HEK293T (cell line): ENCODE results near the gene NKX2-1.

ENCODE experiments used
- BHLHE40 ChIP-seq: fragments of 450-650 bp; IDR thresholded peaks from 2 replicates; pipeline ENCODE4 v1.6.1; 2016; ENCODE audit warnings: mild to moderate bottlenecking, moderate library complexity, borderline replicate concordance
- CTBP1 ChIP-seq: fragments of 450-650 bp; IDR thresholded peaks from 2 replicates; pipeline ENCODE4 v1.6.1; 2016; ENCODE audit warnings: borderline replicate concordance
- FOXA1 ChIP-seq: fragments of 450-650 bp; IDR thresholded peaks from 2 replicates; pipeline ENCODE4 v1.6.1; 2016; ENCODE audit warnings: mild to moderate bottlenecking
- FOXK2 ChIP-seq: fragments of 450-650 bp; IDR thresholded peaks from 2 replicates; pipeline ENCODE4 v1.6.1; 2016; ENCODE audit warnings: mild to moderate bottlenecking
- FOXM1 ChIP-seq: fragments of 450-650 bp; IDR thresholded peaks from 2 replicates; pipeline ENCODE4 v1.6.1; 2017; ENCODE audit warnings: mild to moderate bottlenecking, borderline replicate concordance
- HDGF ChIP-seq: fragments of 450-650 bp; IDR thresholded peaks from 2 replicates; pipeline ENCODE4 v1.6.1; 2017; ENCODE audit warnings: antibody characterized with exemption, borderline replicate concordance
- L3MBTL2 ChIP-seq: fragments of 450-650 bp; conservative IDR thresholded peaks from 2 replicates; pipeline ENCODE4 v1.6.1; 2016; ENCODE audit warnings: mild to moderate bottlenecking
- NFRKB ChIP-seq: fragments of 450-650 bp; IDR thresholded peaks from 2 replicates; pipeline ENCODE4 v1.6.1; 2016; ENCODE audit warnings: mild to moderate bottlenecking, moderate library complexity
- SP1 ChIP-seq: fragments of 450-650 bp; IDR thresholded peaks from 2 replicates; pipeline ENCODE4 v1.6.1; 2017
- SUZ12 ChIP-seq: fragments of 450-650 bp; IDR thresholded peaks from 2 replicates; pipeline ENCODE4 v1.6.1; 2016; ENCODE audit warnings: mild to moderate bottlenecking
- ZNF384 ChIP-seq: fragments of 450-650 bp; IDR thresholded peaks from 2 replicates; pipeline ENCODE4 v1.6.1; 2016
- TF ChIP-seq, protein P1 (sequence below): fragments of 450-650 bp; IDR thresholded peaks from 2 replicates; pipeline ENCODE4 v1.6.1; 2016

DNA sequence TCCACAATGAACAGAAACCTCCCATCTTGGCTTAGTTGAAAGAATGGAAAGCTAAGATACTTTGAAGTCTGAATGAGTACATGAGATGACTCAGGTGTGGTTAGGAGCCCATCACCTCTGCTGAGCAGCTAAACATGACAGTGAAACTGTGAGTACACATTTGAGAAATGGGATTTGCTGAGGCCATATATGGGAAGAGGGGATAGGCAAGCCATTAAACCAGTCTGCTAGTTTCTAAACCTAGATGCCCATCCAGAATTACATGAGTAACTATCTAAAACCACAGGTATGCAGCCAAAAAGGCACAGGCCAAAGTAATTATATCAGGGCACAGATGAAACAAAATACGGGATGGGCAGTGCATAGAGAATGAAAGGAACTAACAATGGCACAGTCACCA lies 41.2 kb downstream of the NKX2-1 start:
- no peak for TF ChIP-seq FOXA1
- TF ChIP-seq FOXM1, result no peak
- no peak for TF ChIP-seq HDGF
- TF ChIP-seq NFRKB, result no peak
- no peak for TF ChIP-seq ZNF384
- no peak for TF ChIP-seq BHLHE40
- TF ChIP-seq SP1, result no peak
- TF ChIP-seq CTBP1, result no peak
- TF ChIP-seq, protein P1, sequence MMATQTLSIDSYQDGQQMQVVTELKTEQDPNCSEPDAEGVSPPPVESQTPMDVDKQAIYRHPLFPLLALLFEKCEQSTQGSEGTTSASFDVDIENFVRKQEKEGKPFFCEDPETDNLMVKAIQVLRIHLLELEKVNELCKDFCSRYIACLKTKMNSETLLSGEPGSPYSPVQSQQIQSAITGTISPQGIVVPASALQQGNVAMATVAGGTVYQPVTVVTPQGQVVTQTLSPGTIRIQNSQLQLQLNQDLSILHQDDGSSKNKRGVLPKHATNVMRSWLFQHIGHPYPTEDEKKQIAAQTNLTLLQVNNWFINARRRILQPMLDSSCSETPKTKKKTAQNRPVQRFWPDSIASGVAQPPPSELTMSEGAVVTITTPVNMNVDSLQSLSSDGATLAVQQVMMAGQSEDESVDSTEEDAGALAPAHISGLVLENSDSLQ, result no peak
- no peak for TF ChIP-seq L3MBTL2
- no peak for TF ChIP-seq SUZ12
- no peak for TF ChIP-seq FOXK2
